OCI-LY7 (cell line): ENCODE results near the gene DTNA.

Experiments used
- EZH2phosphoT487 ChIP-seq: fragments of 200-600 bp; sonication (generic); IDR thresholded peaks from 2 replicates; pipeline ENCODE4 v1.6.1; 2018; ENCODE audit warnings: low read depth, borderline replicate concordance, mild to moderate bottlenecking, mixed run types, antibody characterized with exemption, low read length, moderate library complexity, mixed read lengths
- TF ChIP-seq, protein P1 (sequence below): fragments of 200-600 bp; sonication (generic); conservative IDR thresholded peaks from 2 replicates; pipeline ENCODE4 v1.5.1; 2014; ENCODE audit warnings: mild to moderate bottlenecking, antibody characterized with exemption, low read length, moderate library complexity, mixed read lengths

DNA sequence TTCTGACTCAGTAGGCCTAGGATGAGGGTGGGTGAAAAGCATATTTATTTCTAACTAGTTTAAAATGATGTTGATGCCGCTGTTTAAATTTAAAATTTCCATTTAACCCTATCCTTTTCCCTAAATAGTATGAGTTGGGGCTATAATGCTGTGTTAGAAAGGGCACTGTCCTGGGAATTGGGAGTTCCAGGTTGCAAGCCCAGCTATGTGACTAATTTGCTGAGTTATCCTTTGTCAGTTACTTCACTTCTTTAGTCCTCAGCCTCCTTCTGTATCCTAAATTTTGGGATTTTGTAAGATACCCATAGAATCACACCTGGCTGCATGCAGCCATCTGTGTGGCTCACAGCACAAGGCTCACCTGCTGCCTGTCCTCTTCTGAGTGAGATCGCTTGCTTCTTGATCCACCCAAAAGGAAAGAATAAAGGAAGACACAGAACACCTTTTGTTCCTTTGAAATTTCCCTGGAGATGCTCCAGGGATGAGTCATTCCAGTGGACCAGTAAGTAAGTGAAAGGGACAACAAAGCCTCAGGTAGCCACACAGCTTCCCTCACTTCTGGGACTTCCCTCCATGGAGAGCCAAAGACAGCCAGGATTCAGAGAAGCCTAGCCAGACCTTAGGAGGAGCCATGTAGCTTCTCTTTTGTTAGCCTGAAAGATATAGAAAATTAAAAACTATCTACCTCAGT lies 97.2 kb downstream of the DTNA start:
- TF ChIP-seq, protein P1, sequence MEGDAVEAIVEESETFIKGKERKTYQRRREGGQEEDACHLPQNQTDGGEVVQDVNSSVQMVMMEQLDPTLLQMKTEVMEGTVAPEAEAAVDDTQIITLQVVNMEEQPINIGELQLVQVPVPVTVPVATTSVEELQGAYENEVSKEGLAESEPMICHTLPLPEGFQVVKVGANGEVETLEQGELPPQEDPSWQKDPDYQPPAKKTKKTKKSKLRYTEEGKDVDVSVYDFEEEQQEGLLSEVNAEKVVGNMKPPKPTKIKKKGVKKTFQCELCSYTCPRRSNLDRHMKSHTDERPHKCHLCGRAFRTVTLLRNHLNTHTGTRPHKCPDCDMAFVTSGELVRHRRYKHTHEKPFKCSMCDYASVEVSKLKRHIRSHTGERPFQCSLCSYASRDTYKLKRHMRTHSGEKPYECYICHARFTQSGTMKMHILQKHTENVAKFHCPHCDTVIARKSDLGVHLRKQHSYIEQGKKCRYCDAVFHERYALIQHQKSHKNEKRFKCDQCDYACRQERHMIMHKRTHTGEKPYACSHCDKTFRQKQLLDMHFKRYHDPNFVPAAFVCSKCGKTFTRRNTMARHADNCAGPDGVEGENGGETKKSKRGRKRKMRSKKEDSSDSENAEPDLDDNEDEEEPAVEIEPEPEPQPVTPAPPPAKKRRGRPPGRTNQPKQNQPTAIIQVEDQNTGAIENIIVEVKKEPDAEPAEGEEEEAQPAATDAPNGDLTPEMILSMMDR: no peak
- TF ChIP-seq EZH2phosphoT487: no peak
